Aorta (tissue), 5 donors: Measurements from ENCODE around the gene SPG7. TPM values are rescaled to one million over a fixed set of nuclear protein-coding genes. Genes with fewer than 3 reads are reported as not detected.
"Not testable (repeated sequence)": the region's sequence is repeated elsewhere in the genome, so short reads cannot be mapped to it uniquely, and the experiment has no call there.

Source experiments
- ATAC-seq: fragments of 200-7000 bp; cut with Tn5 transposase; one replicate; pipeline ENCODE4 v1.9.1; 2022; ENCODE audit warnings: moderate library complexity; ENCODE audit not compliant: low FRiP score
- DNase-seq, 2 donors: peaks; one replicate each; pipeline ENCODE4 v3.0.0-alpha.2; 2020
- H3K27ac ChIP-seq, 2 donors: one replicate each; pipeline ENCODE4 v1.5.1; 2013; ENCODE audit warnings: low read length in 2 of 2, mild to moderate bottlenecking in 2 of 2, moderate library complexity in 2 of 2, control low read depth in 1 of 2, inconsistent platforms in 1 of 2, low read depth in 1 of 2
- H3K27me3 ChIP-seq, 2 donors: one replicate each; pipeline ENCODE4 v1.6.1; 2013; ENCODE audit warnings: control low read depth in 1 of 2, low read length in 1 of 2, mild to moderate bottlenecking in 1 of 2, moderate library complexity in 1 of 2; ENCODE audit not compliant: insufficient read depth in 2 of 2, control insufficient read depth in 1 of 2
- H3K36me3 ChIP-seq, 2 donors: one replicate each; pipeline ENCODE4 v1.6.1; 2013; ENCODE audit warnings: control low read depth in 1 of 2, low read length in 1 of 2, mild to moderate bottlenecking in 1 of 2; ENCODE audit not compliant: insufficient read depth in 2 of 2, control insufficient read depth in 1 of 2
- H3K4me1 ChIP-seq, 2 donors: one replicate each; pipeline ENCODE4 v1.6.1; 2013; ENCODE audit warnings: low read length in 2 of 2, control low read depth in 1 of 2, mild to moderate bottlenecking in 1 of 2, moderate library complexity in 1 of 2; ENCODE audit not compliant: insufficient read depth in 2 of 2, control insufficient read depth in 1 of 2
- H3K4me3 ChIP-seq, 2 donors: one replicate each; pipeline ENCODE4 v1.5.1; 2013; ENCODE audit warnings: low read length in 2 of 2, control low read depth in 1 of 2, mild to moderate bottlenecking in 1 of 2
- H3K9me3 ChIP-seq: one replicate; pipeline ENCODE4 v1.6.1; 2013; ENCODE audit warnings: mild to moderate bottlenecking, low read length; ENCODE audit not compliant: control insufficient read depth
- WGBS, 2 donors: extraction: QIAGEN DNeasy Blood & Tissue Kit; methylation state at CpG; one replicate each; pipeline ENCODE4 v1.1.7; 2013; 5-methylcytosine and 5-hydroxymethylcytosine counted together
- intact Hi-C, 2 donors: fragments of 100-400 bp; cut with DNase I; formaldehyde crosslinking; loops; one replicate each; pipeline versions ENCODE4 v1.14.2 to v1.15.0; 2022
- polyA plus RNA-seq, 2 donors: library from polyadenylated mRNA; stranded (reverse); fragments of 200-250 nt; gene quantifications; one replicate each; pipeline ENCODE4 v1.2.3, GENCODE V29; 2013
- total RNA-seq, 2 donors: library from RNA; stranded (reverse); fragmentation: NEBNext Ultra II Directional; extraction: Animal tissue kit (Norgen Biotek cat#: 25700); gene quantifications; one replicate each; pipeline ENCODE4 v1.2.1, GENCODE V29; 2021
- donor health status: healthy with polysubstance abuse.
- donor health status: Bipolar disorder and iron deficiency.
- donor health status: DM: no; HTN: no; CAD: no.
- donor health status: DM: no; HTN: no; CAD: no.
- donor health status: DM: yes; HTN: yes; CAD: no.

Gene SPG7
- total and polyA plus RNA-seq, 4 donors = 28.4 to 171 (median 100) TPM

GRCh38 chr16:89586853-89587252 lies 78.7 kb downstream of the SPG7 start:
- DNase-seq (no peak), ATAC-seq (no peak)
- intact Hi-C loops = no loop called here
- Histone ChIP-seq H3K36me3 (no peaks in the 10 kb centered on the region), H3K27me3 (no peaks in the 10 kb centered on the region), H3K4me3 (no peak overlapping the region), H3K4me1 (no peaks in the 10 kb centered on the region), H3K9me3 (no peaks in the 10 kb centered on the region), H3K27ac (no peak overlapping the region)
- whole genome bisulfite sequencing, 2 donors = 70 to 98% methylated on average over 5 to 22 of the region's 25 CpGs

DNA sequence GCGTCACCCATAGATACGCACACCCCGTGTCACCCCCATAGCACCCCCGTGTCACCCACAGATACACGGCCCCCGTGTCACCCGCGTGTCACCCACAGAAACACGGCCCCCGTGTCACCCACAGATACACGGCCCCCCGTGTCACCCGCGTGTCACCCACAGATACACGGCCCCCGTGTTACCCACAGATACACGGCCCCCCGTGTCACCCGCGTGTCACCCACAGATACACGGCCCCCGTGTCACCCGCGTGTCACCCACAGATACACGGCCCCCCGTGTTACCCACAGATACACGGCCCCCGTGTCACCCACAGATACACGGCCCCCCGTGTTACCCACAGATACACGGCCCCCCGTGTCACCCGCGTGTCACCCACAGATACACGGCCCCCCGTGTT lies 79.5 kb downstream of the SPG7 start:
- WGBS, 2 donors = 97 to 98% methylated on average over 16 to 29 of the region's 36 CpGs
- H3K4me1 ChIP-seq, H3K4me3 ChIP-seq, H3K36me3 ChIP-seq, H3K27ac ChIP-seq, H3K9me3 ChIP-seq, ATAC-seq, intact Hi-C loops, DNase-seq, H3K27me3 ChIP-seq: not testable (repeated sequence)

GRCh38 chr16:89588413-89589109 lies 80.4 kb downstream of the SPG7 start:
- DNase-seq (no peak), ATAC-seq (no peak)
- Histone ChIP-seq H3K27ac (no peak overlapping the region), H3K9me3 (no peaks in the 10 kb centered on the region), H3K36me3 (no peaks in the 10 kb centered on the region), H3K4me3 (no peak overlapping the region), H3K4me1 (no peaks in the 10 kb centered on the region), H3K27me3 (no peaks in the 10 kb centered on the region)
- intact Hi-C loops = no loop called here
- WGBS, 2 donors = 91 to 96% methylated on average over 20 to 26 of the region's 26 CpGs

- Histone ChIP-seq H3K4me3 (no peak overlapping the region), H3K27ac (no peak overlapping the region), H3K4me1 (no peaks in the 10 kb centered on the region), H3K9me3 (no peaks in the 10 kb centered on the region), H3K27me3 (no peaks in the 10 kb centered on the region), H3K36me3 (no peaks in the 10 kb centered on the region)
- intact Hi-C loops = no loop called here
- DNase-seq = no peak
- ATAC-seq = no peak
- WGBS, 2 donors = 92 to 94% methylated on average over 21 of the region's 21 CpGs
Measured at GRCh38 chr16:89589241-89589926, 81.2 kb downstream of the SPG7 start.

DNA sequence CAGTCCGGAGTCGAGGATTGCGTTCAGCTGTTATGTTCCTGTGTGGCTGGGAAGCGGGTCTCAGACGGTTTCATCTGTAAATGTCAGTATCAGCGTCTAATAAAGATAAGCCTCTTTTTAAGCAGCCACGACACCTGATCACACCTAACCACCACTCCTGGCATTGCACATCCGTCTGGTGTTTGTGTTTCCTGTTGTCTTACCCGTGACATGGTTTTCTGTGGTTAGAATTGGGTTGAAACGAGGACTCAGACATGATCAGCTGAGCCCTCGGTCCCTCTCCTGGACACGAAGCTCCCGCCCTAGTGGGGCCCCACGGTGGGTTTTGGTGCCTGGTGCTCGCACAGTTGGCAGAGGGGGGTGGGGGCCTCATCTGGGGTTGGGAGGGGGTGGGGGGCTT lies 85.6 kb downstream of the SPG7 start:
- DNase-seq (no peak), ATAC-seq (no peak)
- no peak overlapping the region for H3K4me3 ChIP-seq
- WGBS, 2 donors = 80 to 83% methylated on average over 15 of the region's 15 CpGs
- no peaks in the 10 kb centered on the region for H3K4me1 ChIP-seq
- H3K36me3 ChIP-seq = no peaks in the 10 kb centered on the region
- no peaks in the 10 kb centered on the region for H3K27me3 ChIP-seq
- intact Hi-C loops = no loop called here
- no peaks in the 10 kb centered on the region for H3K9me3 ChIP-seq
- no peak overlapping the region for H3K27ac ChIP-seq

DNA sequence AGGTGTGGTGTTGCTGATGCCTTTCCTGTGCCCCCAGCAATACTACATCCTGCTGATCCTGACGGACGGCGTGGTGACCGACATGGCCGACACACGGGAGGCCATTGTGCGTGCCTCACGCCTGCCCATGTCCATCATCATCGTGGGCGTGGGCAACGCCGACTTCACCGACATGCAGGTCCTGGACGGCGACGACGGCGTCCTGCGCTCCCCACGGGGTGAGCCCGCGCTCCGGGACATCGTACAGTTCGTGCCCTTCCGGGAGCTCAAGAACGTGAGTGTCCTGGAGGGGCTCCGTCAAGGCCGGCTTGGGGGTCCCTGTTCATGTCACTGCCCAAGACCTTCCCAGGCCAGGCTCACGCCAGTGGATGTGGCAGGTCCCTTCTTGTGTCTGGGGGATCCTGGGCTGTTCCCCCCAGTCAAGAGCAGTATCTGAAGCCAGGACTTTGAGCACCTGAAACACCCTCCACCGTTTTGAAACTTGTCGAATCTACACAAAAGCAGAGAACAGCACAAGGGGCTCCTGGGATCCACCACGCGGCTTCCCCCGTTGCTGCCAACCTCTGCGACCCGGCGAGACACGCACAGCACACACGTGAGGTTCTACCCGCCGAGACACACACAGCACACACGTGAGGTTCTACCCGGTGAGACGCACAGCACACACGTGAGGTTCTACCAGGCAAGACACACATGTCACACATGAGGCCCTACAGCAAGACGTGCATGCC lies 87.3 kb downstream of the SPG7 start:
- H3K36me3 ChIP-seq = no peaks in the 10 kb centered on the region
- no peak overlapping the region for H3K4me3 ChIP-seq
- DNase-seq = no peak
- no peaks in the 10 kb centered on the region for H3K27me3 ChIP-seq
- no peaks in the 10 kb centered on the region for H3K4me1 ChIP-seq
- WGBS, 2 donors = 94% methylated on average over 47 of the region's 47 CpGs
- H3K9me3 ChIP-seq = no peaks in the 10 kb centered on the region
- no peak for ATAC-seq
- intact Hi-C loops = no loop called here
- H3K27ac ChIP-seq = no peak overlapping the region

DNA sequence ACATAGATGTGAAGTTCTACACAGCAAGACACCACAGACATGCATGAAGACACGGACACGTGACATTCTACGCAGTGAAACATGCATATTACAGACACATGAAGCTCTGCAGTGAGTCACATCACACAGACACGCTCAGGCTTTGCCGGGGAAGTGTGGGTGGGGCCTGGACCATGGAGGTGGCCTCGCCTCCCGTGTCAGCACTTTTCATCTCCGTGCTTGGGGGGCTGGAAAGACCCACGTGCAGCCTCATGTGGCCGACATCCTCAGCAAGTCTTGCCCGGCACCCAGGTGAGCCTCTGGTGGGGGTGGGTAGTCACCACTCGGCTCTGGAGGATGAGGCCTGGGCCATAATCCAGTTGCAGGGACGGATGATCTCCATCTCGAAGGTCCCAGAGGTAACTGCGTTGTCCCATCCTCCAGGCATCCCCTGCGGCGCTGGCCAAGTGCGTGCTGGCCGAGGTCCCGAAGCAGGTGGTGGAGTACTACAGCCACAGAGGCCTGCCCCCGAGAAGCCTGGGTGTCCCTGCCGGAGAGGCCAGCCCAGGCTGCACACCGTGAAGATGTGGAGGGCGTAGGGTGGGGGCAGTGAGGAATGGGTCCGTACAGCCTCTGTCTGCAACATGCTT lies 88.0 kb downstream of the SPG7 start:
- ATAC-seq (no peak), DNase-seq (no peak)
- no peaks in the 10 kb centered on the region for H3K36me3 ChIP-seq
- 84 to 87% methylated on average over 25 of the region's 25 CpGs for WGBS, 2 donors
- no peaks in the 10 kb centered on the region for H3K27me3 ChIP-seq
- no peak overlapping the region for H3K4me3 ChIP-seq
- intact Hi-C loops = no loop called here
- no peaks in the 10 kb centered on the region for H3K9me3 ChIP-seq
- no peaks in the 10 kb centered on the region for H3K4me1 ChIP-seq
- no peak overlapping the region for H3K27ac ChIP-seq

- Histone ChIP-seq H3K27ac (no peak overlapping the region), H3K36me3 (no peaks in the 10 kb centered on the region), H3K27me3 (no peaks in the 10 kb centered on the region), H3K4me1 (no peaks in the 10 kb centered on the region), H3K4me3 (no peak overlapping the region), H3K9me3 (no peaks in the 10 kb centered on the region)
- 87 to 88% methylated on average over 18 to 19 of the region's 19 CpGs for WGBS, 2 donors
- intact Hi-C loops = no loop called here
- DNase-seq = no peak
- no peak for ATAC-seq
Measured at GRCh38 chr16:89596957-89597649, 88.9 kb downstream of the SPG7 start.
